Prostate gland (tissue), 2 donors: ENCODE data around the gene GLI2.

Experiments used
- CTCF ChIP-seq, 4 experiments: fragments of 200-600 bp in 2 of 4; fragments of 450-650 bp in 2 of 4; sonication (generic) in 2 of 4; IDR thresholded peaks; 1 replicate in 3 of 4; 2 replicates in 1 of 4; pipeline ENCODE4 v1.5.1; 2016 to 2019; ENCODE audit warnings: antibody characterized with exemption in 4 of 4, mild to moderate bottlenecking in 2 of 4, moderate library complexity in 2 of 4
- POLR2A ChIP-seq: fragments of 450-650 bp; IDR thresholded peaks from one replicate; pipeline ENCODE4 v1.6.1; 2016; ENCODE audit warnings: antibody characterized with exemption, mild to moderate bottlenecking

- no peak for TF ChIP-seq POLR2A
- TF ChIP-seq CTCF (IDR thresholded peaks at IDR 0.05): no peak
Observed at GRCh38 chr2:120702801-120703200, 32.9 kb upstream of the GLI2 start.
